Adrenal gland (tissue), 5 donors: ENCODE data around the gene DUSP1.

ENCODE experiments used
- POLR2A ChIP-seq, 2 donors: fragments of 450-650 bp; IDR thresholded peaks; one replicate each; pipeline ENCODE4 v1.6.1; 2017; ENCODE audit warnings: antibody characterized with exemption in 2 of 2, mild to moderate bottlenecking in 2 of 2, moderate library complexity in 1 of 2
- TF ChIP-seq, protein P1 (sequence below), 6 experiments: fragments of 450-650 bp in 4 of 6; fragments of 200-600 bp in 2 of 6; sonication (generic) in 1 of 6; IDR thresholded peaks; 1 replicate in 5 of 6; 2 replicates in 1 of 6; pipeline versions ENCODE4 v1.5.1 to v1.8.0; 2016 to 2021; ENCODE audit warnings: antibody characterized with exemption in 6 of 6, mild to moderate bottlenecking in 2 of 6, moderate library complexity in 1 of 6
- donor health status: DM: no; HTN: no; CAD: no.

DNA sequence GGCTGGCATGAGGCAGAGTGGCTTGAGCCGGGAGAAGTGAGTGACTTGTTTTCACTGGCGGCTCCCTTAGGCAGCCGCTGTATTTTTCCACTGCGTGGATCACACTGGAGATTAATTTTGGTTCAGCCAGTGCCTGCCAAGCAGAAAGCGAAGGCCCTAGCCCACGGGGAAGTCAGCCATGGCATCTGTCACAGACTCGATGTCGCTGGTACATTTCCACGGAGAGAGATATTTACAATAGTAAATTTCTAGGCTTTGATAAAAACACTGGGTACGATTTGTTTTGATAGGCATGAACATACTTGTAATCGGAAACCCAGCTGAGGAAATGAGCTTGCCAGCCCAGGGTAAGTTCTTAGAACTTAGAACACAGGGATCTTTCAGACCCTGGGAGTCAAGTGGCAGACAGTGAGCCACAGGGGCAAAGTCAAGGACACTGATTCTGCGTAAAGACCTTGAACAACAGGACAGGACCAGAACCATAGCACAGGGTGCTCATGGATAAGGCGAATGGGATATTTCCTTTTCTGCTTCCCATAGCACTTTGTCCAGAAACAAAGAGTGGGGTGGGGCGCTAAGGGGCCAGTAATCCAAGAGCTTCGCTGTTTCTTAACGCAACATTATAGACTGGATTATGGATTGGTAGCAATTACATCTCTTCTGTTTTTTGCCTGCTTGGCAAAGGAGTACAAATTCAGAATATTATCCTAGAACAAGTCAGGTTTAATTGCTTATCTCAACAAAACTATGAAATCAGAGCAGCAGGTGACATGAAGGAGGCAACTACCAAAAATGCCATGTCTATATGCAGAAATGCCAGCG is 4.5 kb downstream of the DUSP1 start:
- TF ChIP-seq, protein P1, sequence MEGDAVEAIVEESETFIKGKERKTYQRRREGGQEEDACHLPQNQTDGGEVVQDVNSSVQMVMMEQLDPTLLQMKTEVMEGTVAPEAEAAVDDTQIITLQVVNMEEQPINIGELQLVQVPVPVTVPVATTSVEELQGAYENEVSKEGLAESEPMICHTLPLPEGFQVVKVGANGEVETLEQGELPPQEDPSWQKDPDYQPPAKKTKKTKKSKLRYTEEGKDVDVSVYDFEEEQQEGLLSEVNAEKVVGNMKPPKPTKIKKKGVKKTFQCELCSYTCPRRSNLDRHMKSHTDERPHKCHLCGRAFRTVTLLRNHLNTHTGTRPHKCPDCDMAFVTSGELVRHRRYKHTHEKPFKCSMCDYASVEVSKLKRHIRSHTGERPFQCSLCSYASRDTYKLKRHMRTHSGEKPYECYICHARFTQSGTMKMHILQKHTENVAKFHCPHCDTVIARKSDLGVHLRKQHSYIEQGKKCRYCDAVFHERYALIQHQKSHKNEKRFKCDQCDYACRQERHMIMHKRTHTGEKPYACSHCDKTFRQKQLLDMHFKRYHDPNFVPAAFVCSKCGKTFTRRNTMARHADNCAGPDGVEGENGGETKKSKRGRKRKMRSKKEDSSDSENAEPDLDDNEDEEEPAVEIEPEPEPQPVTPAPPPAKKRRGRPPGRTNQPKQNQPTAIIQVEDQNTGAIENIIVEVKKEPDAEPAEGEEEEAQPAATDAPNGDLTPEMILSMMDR (IDR thresholded peaks at IDR 0.05), result peak in 2 of 6 experiments; percentile 9 to 12
- TF ChIP-seq POLR2A (IDR thresholded peaks at IDR 0.05), result peak in 1 of 2 donors; percentile 92
